ENCODE measurements around the gene PRDM16.

Gene PRDM16

DNA sequence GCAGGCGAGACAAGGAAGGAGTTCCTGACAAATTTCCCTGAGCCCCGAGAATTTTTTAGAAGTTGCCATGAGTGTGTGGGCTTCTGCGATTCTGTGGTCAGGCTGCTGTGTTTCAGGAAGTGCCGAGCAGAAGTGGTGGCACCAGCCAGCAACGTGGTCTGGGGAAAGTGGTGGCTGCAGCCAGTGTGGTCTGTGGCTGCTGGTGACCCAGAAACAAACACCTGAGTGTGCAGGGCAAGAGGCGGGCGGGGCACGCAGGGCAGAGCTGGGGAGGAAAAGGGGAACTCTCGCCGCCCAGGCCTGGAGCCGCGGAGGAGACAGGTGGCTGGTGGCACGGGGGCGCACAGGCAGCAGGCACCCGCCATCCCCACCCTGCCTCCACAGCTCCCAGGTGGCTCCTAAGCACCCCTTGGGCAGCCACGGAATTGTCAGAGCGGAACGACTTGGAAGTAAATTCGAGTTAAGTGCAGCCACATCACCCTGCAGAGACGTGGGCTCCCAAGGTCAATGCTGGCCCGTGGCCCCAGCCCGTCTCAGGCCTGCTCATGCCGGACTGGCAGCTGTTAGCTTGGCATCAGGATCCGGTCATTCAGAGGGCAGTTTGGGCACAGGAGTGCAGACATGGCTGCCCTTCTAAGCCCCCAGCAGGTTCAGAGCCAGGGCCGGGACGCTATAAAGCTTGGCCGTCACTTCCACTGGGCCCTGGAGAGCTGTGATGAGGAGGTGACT, 25.1 kb downstream of the PRDM16 start:
- no peaks in the 10 kb centered on the region for H3K4me1 ChIP-seq (ENCODE audit: control insufficient read depth, insufficient read depth, low read length)
- no peak overlapping the region for H3K4me3 ChIP-seq (ENCODE audit: low read length)
- WGBS (ENCODE audit: insufficient coverage, insufficient read length) = no CpG with 5 or more reads among the region's 27 CpGs
- DNase-seq (ENCODE audit: low read depth, low spot score) = no peak
- no peak overlapping the region for H3K27ac ChIP-seq (ENCODE audit: low read length)
- H3K36me3 ChIP-seq (ENCODE audit: control insufficient read depth, insufficient read depth, low read length) = no peaks in the 10 kb centered on the region; the same call in 1 of the 2 replicates
- H3K27me3 ChIP-seq (ENCODE audit: control insufficient read depth, insufficient read depth, low read length) = no peaks in the 10 kb centered on the region
- H3K9me3 ChIP-seq (ENCODE audit: control insufficient read depth, insufficient read depth, low read length) = peaks cover 3% of the 10 kb centered on the region; the same call in 1 of the 2 replicates

GRCh38 chr1:3094863-3095780, 26.1 kb downstream of the PRDM16 start:
- H3K36me3 ChIP-seq (ENCODE audit: control insufficient read depth, insufficient read depth, low read length) = no peaks in the 10 kb centered on the region; the same call in 1 of the 2 replicates
- WGBS (ENCODE audit: insufficient coverage, insufficient read length) = no CpG with 5 or more reads among the region's 26 CpGs
- H3K27me3 ChIP-seq (ENCODE audit: control insufficient read depth, insufficient read depth, low read length) = no peaks in the 10 kb centered on the region

GRCh38 chr1:3096345-3096744, 27.3 kb downstream of the PRDM16 start:
- peaks cover 3% of the 10 kb centered on the region; the same call in 1 of the 2 replicates for H3K9me3 ChIP-seq (ENCODE audit: control insufficient read depth, insufficient read depth, low read length)
- no peak for DNase-seq (ENCODE audit: low read depth, low spot score)
- H3K36me3 ChIP-seq (ENCODE audit: control insufficient read depth, insufficient read depth, low read length) = no peaks in the 10 kb centered on the region; the same call in 1 of the 2 replicates
- H3K4me1 ChIP-seq (ENCODE audit: control insufficient read depth, insufficient read depth, low read length) = no peaks in the 10 kb centered on the region
- no peak overlapping the region for H3K27ac ChIP-seq (ENCODE audit: low read length)
- no CpG with 5 or more reads among the region's 13 CpGs for WGBS (ENCODE audit: insufficient coverage, insufficient read length)
- H3K4me3 ChIP-seq (ENCODE audit: low read length) = no peak overlapping the region
- H3K27me3 ChIP-seq (ENCODE audit: control insufficient read depth, insufficient read depth, low read length) = no peaks in the 10 kb centered on the region

More at GRCh38 chr1:3094863-3095780, 26.1 kb downstream of the PRDM16 start:
- Histone ChIP-seq H3K27ac (ENCODE audit: low read length) (no peak overlapping the region), H3K4me1 (ENCODE audit: control insufficient read depth, insufficient read depth, low read length) (no peaks in the 10 kb centered on the region), H3K9me3 (ENCODE audit: control insufficient read depth, insufficient read depth, low read length) (peaks cover 3% of the 10 kb centered on the region; the same call in 1 of the 2 replicates), H3K4me3 (ENCODE audit: low read length) (no peak overlapping the region)
- no peak for DNase-seq (ENCODE audit: low read depth, low spot score)

DNA sequence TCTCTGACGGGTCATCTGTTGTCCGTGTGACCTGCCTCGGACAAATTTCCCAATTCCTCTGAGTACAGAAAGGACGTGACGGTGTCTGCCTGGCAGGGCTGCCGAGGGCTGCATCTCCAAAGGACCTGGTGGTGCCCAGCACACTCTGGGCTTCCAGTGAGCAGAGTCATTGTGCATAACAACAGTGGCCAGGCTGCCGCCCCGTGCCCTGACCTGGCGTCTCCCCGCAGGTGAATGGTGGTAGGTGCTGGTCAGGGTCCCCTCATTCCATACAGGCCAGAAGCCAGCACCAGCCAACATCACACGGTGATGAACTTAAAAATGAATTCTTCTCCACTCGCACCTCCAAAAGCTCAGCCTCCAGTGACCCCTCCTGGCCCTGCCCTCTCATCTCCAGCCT, 28.2 kb downstream of the PRDM16 start:
- no CpG with 5 or more reads among the region's 12 CpGs for WGBS (ENCODE audit: insufficient coverage, insufficient read length)

DNA sequence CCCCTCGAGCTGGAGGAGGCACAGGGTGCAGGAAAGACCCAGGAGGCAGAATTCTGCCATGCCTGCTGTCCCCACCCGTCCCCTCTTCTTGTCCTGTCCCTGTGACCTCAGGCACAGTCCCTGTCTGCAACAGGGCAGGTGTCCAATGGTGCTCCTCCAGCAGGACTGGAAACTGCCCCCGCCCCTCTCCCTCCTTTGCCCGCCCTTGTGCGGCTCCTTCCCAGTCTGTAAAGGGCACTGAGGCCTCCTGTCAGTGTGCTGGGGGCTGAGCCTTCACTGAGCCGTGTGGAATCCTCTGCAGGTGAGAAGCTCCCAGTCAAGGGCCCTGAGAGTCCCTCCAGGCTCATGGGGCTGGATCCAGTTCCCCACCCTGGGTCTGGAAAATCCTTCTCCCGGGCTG, 28.9 kb downstream of the PRDM16 start:
- Histone ChIP-seq H3K4me1 (ENCODE audit: control insufficient read depth, insufficient read depth, low read length) (no peaks in the 10 kb centered on the region), H3K9me3 (ENCODE audit: control insufficient read depth, insufficient read depth, low read length) (0 out of 2 replicates have a peak, but pooled peaks cover 3% of the 10 kb centered on the region), H3K36me3 (ENCODE audit: control insufficient read depth, insufficient read depth, low read length) (no peaks in the 10 kb centered on the region; the same call in 1 of the 2 replicates), H3K27ac (ENCODE audit: low read length) (no peak overlapping the region), H3K27me3 (ENCODE audit: control insufficient read depth, insufficient read depth, low read length) (no peaks in the 10 kb centered on the region), H3K4me3 (ENCODE audit: low read length) (no peak overlapping the region)
- DNase-seq (ENCODE audit: low read depth, low spot score) = no peak
- WGBS (ENCODE audit: insufficient coverage, insufficient read length) = no CpG with 5 or more reads among the region's 7 CpGs

More for the DNA sequence above, 28.2 kb downstream of the PRDM16 start:
- Histone ChIP-seq H3K27me3 (ENCODE audit: control insufficient read depth, insufficient read depth, low read length) (no peaks in the 10 kb centered on the region), H3K4me1 (ENCODE audit: control insufficient read depth, insufficient read depth, low read length) (no peaks in the 10 kb centered on the region), H3K36me3 (ENCODE audit: control insufficient read depth, insufficient read depth, low read length) (no peaks in the 10 kb centered on the region; the same call in 1 of the 2 replicates), H3K9me3 (ENCODE audit: control insufficient read depth, insufficient read depth, low read length) (peaks cover 3% of the 10 kb centered on the region; the same call in 1 of the 2 replicates), H3K27ac (ENCODE audit: low read length) (no peak overlapping the region), H3K4me3 (ENCODE audit: low read length) (no peak overlapping the region)
- no peak for DNase-seq (ENCODE audit: low read depth, low spot score)

DNA sequence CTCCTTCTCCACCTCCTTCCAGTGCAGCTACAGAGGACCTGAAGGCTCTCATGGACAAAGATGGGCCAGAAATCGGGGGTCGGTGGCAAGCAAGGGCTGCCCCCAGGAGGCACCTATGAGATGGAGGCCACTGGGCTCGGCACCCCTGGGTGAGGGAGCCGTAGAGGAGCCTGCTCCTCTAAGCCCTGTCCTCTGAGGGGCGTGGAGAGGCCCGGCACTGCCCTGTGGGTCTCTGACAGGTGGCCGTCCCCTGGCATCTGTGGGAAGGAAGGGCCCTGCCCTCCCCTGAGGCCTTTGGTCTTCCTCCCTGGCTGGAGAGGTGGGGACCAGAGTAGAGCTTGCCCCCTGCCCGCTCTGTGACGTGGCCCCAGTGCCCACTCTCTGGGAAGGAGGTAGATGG, 30.9 kb downstream of the PRDM16 start:
- DNase-seq (ENCODE audit: low read depth, low spot score) = no peak
- WGBS (ENCODE audit: insufficient coverage, insufficient read length) = no CpG with 5 or more reads among the region's 9 CpGs
- Histone ChIP-seq H3K4me3 (ENCODE audit: low read length) (no peak overlapping the region), H3K27ac (ENCODE audit: low read length) (no peak overlapping the region), H3K27me3 (ENCODE audit: control insufficient read depth, insufficient read depth, low read length) (no peaks in the 10 kb centered on the region), H3K4me1 (ENCODE audit: control insufficient read depth, insufficient read depth, low read length) (no peaks in the 10 kb centered on the region), H3K9me3 (ENCODE audit: control insufficient read depth, insufficient read depth, low read length) (0 out of 2 replicates have a peak, but pooled peaks cover 3% of the 10 kb centered on the region), H3K36me3 (ENCODE audit: control insufficient read depth, insufficient read depth, low read length) (no peaks in the 10 kb centered on the region; the same call in 1 of the 2 replicates)

DNA sequence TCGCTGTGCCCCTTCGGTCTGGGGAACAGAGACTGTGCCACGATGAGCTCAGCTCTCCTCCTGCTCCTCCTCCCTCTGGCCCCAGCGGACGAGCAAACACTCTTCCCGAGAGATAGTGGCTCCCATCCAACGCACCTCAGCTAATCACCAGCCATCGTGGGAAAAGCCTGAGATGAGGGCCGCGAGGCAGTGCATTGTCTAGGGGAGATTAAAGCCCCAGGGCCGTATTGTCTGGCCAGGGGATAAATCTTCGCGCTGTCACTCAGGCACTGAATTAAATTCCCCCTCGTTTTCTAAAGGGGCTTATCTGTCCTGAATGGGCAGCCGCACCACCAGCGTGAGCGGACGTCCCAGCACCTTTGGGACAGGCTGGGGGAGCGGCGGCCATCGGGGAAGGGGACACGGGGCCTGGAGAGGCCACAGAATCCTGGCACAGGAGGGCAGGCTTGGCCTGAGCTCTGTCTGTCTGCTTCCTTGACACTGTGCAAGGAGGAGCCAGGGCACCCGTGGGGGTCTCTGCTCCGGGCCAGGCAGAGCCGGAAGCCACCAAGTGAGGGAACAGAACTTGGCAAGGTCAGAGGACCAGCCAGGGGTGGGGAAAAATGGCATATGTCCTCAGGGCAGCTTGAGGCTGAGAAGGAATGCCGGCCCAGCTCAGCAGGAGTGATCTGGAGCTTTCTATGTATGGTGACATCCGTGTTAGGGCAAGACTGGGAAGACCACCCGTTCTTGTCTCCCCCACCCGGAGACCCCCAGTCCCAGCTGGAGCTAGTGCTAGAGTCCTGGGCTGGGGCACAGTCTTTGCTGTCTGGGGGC, 32.3 kb downstream of the PRDM16 start:
- Histone ChIP-seq H3K4me3 (ENCODE audit: low read length) (no peak overlapping the region), H3K9me3 (ENCODE audit: control insufficient read depth, insufficient read depth, low read length) (0 out of 2 replicates have a peak, but pooled peaks cover 3% of the 10 kb centered on the region), H3K36me3 (ENCODE audit: control insufficient read depth, insufficient read depth, low read length) (no peaks in the 10 kb centered on the region; the same call in 1 of the 2 replicates), H3K27me3 (ENCODE audit: control insufficient read depth, insufficient read depth, low read length) (no peaks in the 10 kb centered on the region), H3K27ac (ENCODE audit: low read length) (no peak overlapping the region), H3K4me1 (ENCODE audit: control insufficient read depth, insufficient read depth, low read length) (no peaks in the 10 kb centered on the region)
- no CpG with 5 or more reads among the region's 29 CpGs for WGBS (ENCODE audit: insufficient coverage, insufficient read length)
- DNase-seq (ENCODE audit: low read depth, low spot score) = no peak

GRCh38 chr1:3102641-3103040, 33.6 kb downstream of the PRDM16 start:
- Histone ChIP-seq H3K4me3 (ENCODE audit: low read length) (no peak overlapping the region), H3K27ac (ENCODE audit: low read length) (no peak overlapping the region), H3K27me3 (ENCODE audit: control insufficient read depth, insufficient read depth, low read length) (no peaks in the 10 kb centered on the region; the same call in 1 of the 2 replicates), H3K9me3 (ENCODE audit: control insufficient read depth, insufficient read depth, low read length) (peaks cover 3% of the 10 kb centered on the region; the same call in 1 of the 2 replicates), H3K4me1 (ENCODE audit: control insufficient read depth, insufficient read depth, low read length) (no peaks in the 10 kb centered on the region), H3K36me3 (ENCODE audit: control insufficient read depth, insufficient read depth, low read length) (no peaks in the 10 kb centered on the region; the same call in 1 of the 2 replicates)
- no peak for DNase-seq (ENCODE audit: low read depth, low spot score)
- WGBS (ENCODE audit: insufficient coverage, insufficient read length) = no CpG with 5 or more reads among the region's 3 CpGs

GRCh38 chr1:3103967-3104677, 35.1 kb downstream of the PRDM16 start:
- Histone ChIP-seq H3K4me3 (ENCODE audit: low read length) (no peak overlapping the region), H3K36me3 (ENCODE audit: control insufficient read depth, insufficient read depth, low read length) (no peaks in the 10 kb centered on the region), H3K27ac (ENCODE audit: low read length) (no peak overlapping the region), H3K9me3 (ENCODE audit: control insufficient read depth, insufficient read depth, low read length) (no peaks in the 10 kb centered on the region; the same call in 1 of the 2 replicates), H3K4me1 (ENCODE audit: control insufficient read depth, insufficient read depth, low read length) (no peaks in the 10 kb centered on the region), H3K27me3 (ENCODE audit: control insufficient read depth, insufficient read depth, low read length) (no peaks in the 10 kb centered on the region; the same call in 1 of the 2 replicates)
- no CpG with 5 or more reads among the region's 16 CpGs for WGBS (ENCODE audit: insufficient coverage, insufficient read length)
- no peak for DNase-seq (ENCODE audit: low read depth, low spot score)

Data from iPS DF 6.9 (cell line).